ENCODE data around the gene DNLZ.
"Not testable (repeated sequence)": the region's sequence is repeated elsewhere in the genome, so short reads cannot be mapped to it uniquely, and the experiment has no call there.

The DNLZ gene

GRCh38 chr9:136323371-136323789 lies 40.2 kb downstream of the DNLZ start:
- DNase-seq (ENCODE audit: low read depth, low spot score): peak; percentile 70
- peak overlapping the region; percentile 69 for H3K27ac ChIP-seq

GRCh38 chr9:136322756-136323330 lies 40.7 kb downstream of the DNLZ start:
- H3K27ac ChIP-seq: peak overlapping the region; percentile 69
- DNase-seq (ENCODE audit: low read depth, low spot score): no peak

GRCh38 chr9:136321561-136321960 lies 42.0 kb downstream of the DNLZ start:
- DNase-seq (ENCODE audit: low read depth, low spot score): no peak
- no peak overlapping the region for H3K27ac ChIP-seq

GRCh38 chr9:136320972-136321371 lies 42.6 kb downstream of the DNLZ start:
- not testable (repeated sequence) for DNase-seq (ENCODE audit: low read depth, low spot score); H3K27ac ChIP-seq

GRCh38 chr9:136319955-136320354 lies 43.6 kb downstream of the DNLZ start:
- H3K27ac ChIP-seq; DNase-seq (ENCODE audit: low read depth, low spot score): not testable (repeated sequence)

GRCh38 chr9:136319244-136319643 lies 44.3 kb downstream of the DNLZ start:
- not testable (repeated sequence) for DNase-seq (ENCODE audit: low read depth, low spot score); H3K27ac ChIP-seq

GRCh38 chr9:136318776-136319241 lies 44.7 kb downstream of the DNLZ start:
- H3K27ac ChIP-seq: no peak overlapping the region
- DNase-seq (ENCODE audit: low read depth, low spot score): no peak

GRCh38 chr9:136318111-136318775 lies 45.3 kb downstream of the DNLZ start:
- no peak overlapping the region for H3K27ac ChIP-seq
- DNase-seq (ENCODE audit: low read depth, low spot score): no peak

- no peak for DNase-seq (ENCODE audit: low read depth, low spot score)
These were observed 45.8 kb downstream of the DNLZ start for GRCh38 chr9:136317695-136318094.

GRCh38 chr9:136316896-136317676 lies 46.5 kb downstream of the DNLZ start:
- no peak for DNase-seq (ENCODE audit: low read depth, low spot score)
- no peak overlapping the region for H3K27ac ChIP-seq

More at GRCh38 chr9:136317695-136318094, 45.8 kb downstream of the DNLZ start:
- no peak overlapping the region for H3K27ac ChIP-seq

- DNase-seq (ENCODE audit: low read depth, low spot score): no peak
- H3K27ac ChIP-seq: no peak overlapping the region
These were observed 47.2 kb downstream of the DNLZ start for GRCh38 chr9:136316271-136316751.

GRCh38 chr9:136314944-136315343 lies 48.6 kb downstream of the DNLZ start:
- DNase-seq (ENCODE audit: low read depth, low spot score): no peak
- no peak overlapping the region for H3K27ac ChIP-seq

- no peak overlapping the region for H3K27ac ChIP-seq
- no peak for DNase-seq (ENCODE audit: low read depth, low spot score)
These were observed 49.5 kb downstream of the DNLZ start for GRCh38 chr9:136314056-136314416.

GRCh38 chr9:136313111-136314055 lies 50.2 kb downstream of the DNLZ start:
- no peak for DNase-seq (ENCODE audit: low read depth, low spot score)
- no peak overlapping the region for H3K27ac ChIP-seq

- DNase-seq (ENCODE audit: low read depth, low spot score): no peak
- no peak overlapping the region for H3K27ac ChIP-seq
These were observed 51.1 kb downstream of the DNLZ start for GRCh38 chr9:136312436-136312835.

GRCh38 chr9:136312009-136312375 lies 51.6 kb downstream of the DNLZ start:
- no peak for DNase-seq (ENCODE audit: low read depth, low spot score)
- no peak overlapping the region for H3K27ac ChIP-seq

- H3K27ac ChIP-seq: no peak overlapping the region
- DNase-seq (ENCODE audit: low read depth, low spot score): no peak
These were observed 52.2 kb downstream of the DNLZ start for GRCh38 chr9:136311051-136312008.

GRCh38 chr9:136310273-136311030 lies 53.1 kb downstream of the DNLZ start:
- DNase-seq (ENCODE audit: low read depth, low spot score): no peak
- H3K27ac ChIP-seq: no peak overlapping the region

Data from epithelial cell of prostate (primary cell).